Measurements from ENCODE around the gene PPP1R14C. TPM values are rescaled to one million over a fixed set of nuclear protein-coding genes. Genes with fewer than 3 reads are reported as not detected.
"Not testable (repeated sequence)": the region's sequence is repeated elsewhere in the genome, so short reads cannot be mapped to it uniquely, and the experiment has no call there.

PPP1R14C gene
- total RNA-seq, 2 experiments from 2014 or later: not detected

DNA sequence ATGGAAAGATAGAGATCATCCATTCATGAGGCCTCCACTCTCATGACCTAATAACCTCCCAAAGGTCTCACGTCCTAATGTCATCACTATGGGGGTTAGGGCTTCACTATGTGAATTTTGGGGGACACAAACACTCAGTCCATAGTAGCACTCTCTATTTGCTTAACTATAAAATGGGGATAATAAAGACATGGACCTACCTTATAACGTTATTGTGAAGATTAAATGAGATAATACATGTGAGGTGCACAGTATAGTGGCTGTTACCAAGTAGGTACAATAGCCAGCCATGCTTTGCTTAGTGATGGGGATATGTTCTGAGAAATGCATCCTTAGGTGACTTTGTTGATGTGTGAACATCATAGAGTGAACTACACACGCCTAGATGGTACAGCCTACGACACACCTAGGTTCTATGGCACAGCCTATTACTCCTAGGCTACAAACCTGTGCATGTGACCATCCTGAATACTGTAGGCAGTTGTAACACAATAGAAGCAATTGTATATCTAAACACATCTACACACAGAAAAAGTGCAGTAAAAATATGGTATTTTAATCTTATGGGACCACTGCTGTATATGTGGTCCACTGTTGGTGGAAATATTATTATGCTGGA lies 39.7 kb downstream of the PPP1R14C start:
- Mint-ChIP-seq H3K36me3 (no peaks in the 10 kb centered on the region), H3K4me1 (peaks cover 5% of the 10 kb centered on the region), H3K27ac (no peak overlapping the region), H3K4me3 (no peak overlapping the region), H3K9me3 (no peaks in the 10 kb centered on the region), H3K27me3 (peaks cover 15% of the 10 kb centered on the region)
- POLR2A ChIA-PET: no interaction called here
- ATAC-seq (ENCODE audit: low read depth): no peak
- DNase-seq: no peak

DNA sequence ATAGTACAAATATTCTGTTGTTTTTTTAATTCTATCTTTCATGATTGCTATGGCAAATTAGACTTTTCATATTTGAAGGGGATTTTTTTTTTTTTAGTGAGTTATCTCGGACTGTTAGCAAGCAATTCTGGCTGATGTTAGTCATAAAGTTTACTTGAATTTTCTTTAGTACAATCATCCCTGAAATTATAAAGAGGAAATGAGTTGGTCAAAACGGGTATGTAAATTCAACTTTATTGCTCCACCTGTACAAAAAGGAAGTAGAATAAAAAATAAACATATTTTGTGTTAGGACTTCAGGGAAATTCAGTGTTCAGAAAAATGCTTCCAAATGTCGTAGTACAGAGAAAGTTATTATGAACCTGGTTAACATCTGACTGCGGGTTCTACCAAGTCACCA lies 40.3 kb downstream of the PPP1R14C start:
- no peak for DNase-seq
- no peak for ATAC-seq (ENCODE audit: low read depth)
- Mint-ChIP-seq H3K27ac (no peak overlapping the region), H3K9me3 (no peaks in the 10 kb centered on the region), H3K4me3 (no peak overlapping the region), H3K27me3 (peaks cover 15% of the 10 kb centered on the region), H3K36me3 (no peaks in the 10 kb centered on the region), H3K4me1 (peaks cover 5% of the 10 kb centered on the region)
- POLR2A ChIA-PET: no interaction called here

DNA sequence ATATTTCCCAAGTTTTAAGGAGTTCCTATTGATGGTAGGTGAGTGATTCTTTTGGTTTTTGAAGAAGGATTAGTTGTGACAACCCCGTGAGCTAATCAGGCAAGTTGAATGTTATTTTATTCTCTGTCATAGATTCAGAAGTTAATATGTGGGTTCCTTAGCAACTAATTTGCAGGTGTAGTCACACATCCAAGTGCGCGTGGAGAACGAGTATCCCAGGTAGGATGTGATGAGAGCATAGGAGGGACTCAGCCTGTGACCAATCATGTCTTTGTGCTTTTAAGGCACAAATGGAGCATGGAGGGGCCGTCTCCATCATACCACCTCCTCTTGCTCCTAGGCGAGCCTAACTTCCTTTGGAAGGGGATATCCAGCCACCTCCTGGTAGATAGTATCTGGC lies 41.1 kb downstream of the PPP1R14C start:
- Mint-ChIP-seq H3K4me3 (no peak overlapping the region), H3K27me3 (peaks cover 15% of the 10 kb centered on the region), H3K9me3 (no peaks in the 10 kb centered on the region), H3K27ac (no peak overlapping the region), H3K36me3 (no peaks in the 10 kb centered on the region), H3K4me1 (peaks cover 5% of the 10 kb centered on the region)
- POLR2A ChIA-PET: no interaction called here
- DNase-seq: no peak
- ATAC-seq (ENCODE audit: low read depth): no peak

DNA sequence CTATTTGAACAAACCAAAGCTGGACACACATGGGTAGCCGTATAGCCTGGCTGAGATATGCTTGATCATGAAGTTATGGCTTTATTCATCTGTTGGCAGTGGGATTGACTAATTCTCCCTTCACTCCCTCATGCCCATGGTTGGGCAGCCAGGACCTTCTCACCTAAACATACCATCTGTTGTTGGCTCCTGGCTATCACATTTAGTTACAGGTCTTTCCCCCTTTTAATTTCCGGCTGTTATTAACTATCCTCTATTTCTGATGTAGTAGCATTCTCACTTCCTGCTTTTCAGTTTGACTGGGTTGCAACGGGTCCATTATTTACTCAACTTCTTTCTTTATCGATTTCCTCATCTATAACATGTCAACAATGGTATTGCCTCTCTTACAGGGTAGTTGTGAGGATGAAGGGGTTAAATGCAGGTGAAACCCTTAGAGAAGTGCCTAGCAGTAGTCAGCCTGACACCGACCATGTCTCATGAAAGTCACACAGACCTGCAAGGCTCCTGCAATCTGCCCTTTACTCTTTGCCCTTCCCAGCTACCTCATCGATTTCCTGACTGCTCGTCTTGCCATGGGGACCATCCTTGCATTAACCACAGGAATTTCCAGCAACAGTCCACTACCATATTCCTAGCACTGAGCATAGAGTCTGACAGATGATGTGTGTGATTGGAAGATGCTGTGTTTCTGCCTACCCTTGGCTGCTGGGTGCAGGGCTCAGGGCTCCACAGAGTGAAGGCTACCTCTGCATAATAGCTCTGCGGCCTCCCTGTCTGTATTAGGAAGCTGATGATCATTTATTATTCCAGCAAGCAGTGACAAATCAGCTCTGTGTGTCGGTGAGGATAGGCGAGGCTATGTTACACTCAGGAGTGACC lies 42.2 kb downstream of the PPP1R14C start:
- POLR2A ChIA-PET: no interaction called here
- ATAC-seq (ENCODE audit: low read depth) (no peak), DNase-seq (no peak)
- Mint-ChIP-seq H3K9me3 (no peaks in the 10 kb centered on the region), H3K36me3 (no peaks in the 10 kb centered on the region), H3K4me3 (no peak overlapping the region), H3K4me1 (peaks cover 5% of the 10 kb centered on the region), H3K27ac (no peak overlapping the region), H3K27me3 (peaks cover 19% of the 10 kb centered on the region)

DNA sequence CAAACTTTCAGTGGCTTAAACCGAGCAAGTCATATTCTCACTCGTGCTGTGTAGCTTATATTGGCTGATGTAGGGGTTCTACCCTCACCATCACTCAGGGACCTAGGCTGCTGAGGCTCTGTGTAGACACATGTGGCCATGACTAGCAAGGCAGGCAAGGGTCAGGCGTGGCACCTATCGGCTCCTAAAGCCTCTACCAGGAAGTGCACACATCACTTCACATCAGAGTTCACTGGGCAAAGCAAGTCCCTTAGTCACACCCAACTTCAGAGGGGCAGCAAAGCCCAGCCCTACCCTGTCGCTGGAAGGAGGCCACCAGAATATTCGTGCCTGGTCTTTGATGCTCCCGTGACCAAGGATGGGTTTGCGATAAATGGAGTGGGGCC lies 42.9 kb downstream of the PPP1R14C start:
- no peak for DNase-seq
- no peak for ATAC-seq (ENCODE audit: low read depth)
- POLR2A ChIA-PET: no interaction called here
- Mint-ChIP-seq H3K27me3 (peaks cover 21% of the 10 kb centered on the region), H3K4me1 (peaks cover under 1% of the 10 kb centered on the region), H3K36me3 (no peaks in the 10 kb centered on the region), H3K9me3 (no peaks in the 10 kb centered on the region), H3K27ac (no peak overlapping the region), H3K4me3 (no peak overlapping the region)

DNA sequence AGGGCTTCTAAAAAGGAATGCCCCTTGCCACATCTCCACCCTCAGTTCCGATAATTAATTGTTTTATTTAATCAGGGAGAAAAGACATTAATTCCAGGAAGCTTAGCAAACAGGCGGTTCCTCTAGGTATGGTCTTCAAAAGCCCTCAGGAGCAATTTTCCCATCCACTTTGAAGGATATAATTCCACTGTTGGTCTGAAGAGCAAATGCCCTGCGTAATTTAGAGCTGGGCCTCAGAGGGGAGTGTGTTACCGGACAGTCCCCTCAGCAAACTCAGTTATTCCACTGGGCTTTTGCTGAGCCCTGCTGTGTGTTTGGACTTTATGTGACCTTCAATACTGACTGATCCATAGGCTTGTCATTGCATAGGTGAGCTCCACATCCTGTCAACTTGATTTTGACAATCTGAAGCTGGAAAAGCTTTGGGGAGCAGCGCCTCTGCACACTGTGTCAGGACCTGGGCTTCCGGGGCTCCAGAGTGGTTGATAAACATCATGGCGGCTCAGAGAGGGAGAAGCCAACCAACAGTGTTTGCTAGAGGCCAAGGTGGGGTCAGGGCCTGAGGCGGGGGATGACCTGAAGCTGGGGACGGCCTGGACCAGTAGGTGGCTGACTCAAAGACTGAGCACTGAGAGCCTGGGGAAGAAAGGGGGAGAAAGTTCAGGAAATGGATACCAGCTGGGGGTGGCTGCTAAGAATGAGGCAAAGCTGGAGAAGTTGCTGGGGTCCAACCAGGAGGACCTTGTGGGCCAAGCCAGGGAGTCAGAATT lies 43.5 kb downstream of the PPP1R14C start:
- Mint-ChIP-seq H3K9me3 (no peaks in the 10 kb centered on the region), H3K27me3 (peaks cover 21% of the 10 kb centered on the region), H3K4me3 (no peak overlapping the region), H3K4me1 (no peaks in the 10 kb centered on the region), H3K36me3 (no peaks in the 10 kb centered on the region), H3K27ac (no peak overlapping the region)
- DNase-seq (no peak), ATAC-seq (ENCODE audit: low read depth) (no peak)
- POLR2A ChIA-PET: no interaction called here

DNA sequence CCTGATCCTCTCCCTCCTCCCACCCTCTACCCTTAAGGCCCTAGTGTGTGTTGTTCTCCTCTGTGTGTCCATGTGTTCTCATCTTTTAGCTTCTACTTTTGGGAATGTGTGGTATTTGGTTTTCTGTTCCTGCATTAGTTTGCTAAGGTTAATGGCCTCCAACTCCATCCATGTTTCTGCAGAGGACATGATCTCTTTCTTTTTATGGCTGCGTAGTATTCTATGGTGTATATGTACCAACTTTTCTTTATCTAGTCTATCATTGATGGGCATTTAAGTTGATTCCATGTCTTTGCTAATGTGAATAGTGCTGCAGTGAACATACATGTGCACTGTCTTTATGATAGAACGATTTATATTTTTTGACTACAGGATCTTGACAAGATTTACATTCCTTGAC lies 44.6 kb downstream of the PPP1R14C start:
- POLR2A ChIA-PET; H3K4me3 Mint-ChIP-seq; H3K9me3 Mint-ChIP-seq; H3K27ac Mint-ChIP-seq; ATAC-seq (ENCODE audit: low read depth); DNase-seq; H3K36me3 Mint-ChIP-seq; H3K4me1 Mint-ChIP-seq: not testable (repeated sequence)
- H3K27me3 Mint-ChIP-seq: peaks cover 14% of the 10 kb centered on the region

DNA sequence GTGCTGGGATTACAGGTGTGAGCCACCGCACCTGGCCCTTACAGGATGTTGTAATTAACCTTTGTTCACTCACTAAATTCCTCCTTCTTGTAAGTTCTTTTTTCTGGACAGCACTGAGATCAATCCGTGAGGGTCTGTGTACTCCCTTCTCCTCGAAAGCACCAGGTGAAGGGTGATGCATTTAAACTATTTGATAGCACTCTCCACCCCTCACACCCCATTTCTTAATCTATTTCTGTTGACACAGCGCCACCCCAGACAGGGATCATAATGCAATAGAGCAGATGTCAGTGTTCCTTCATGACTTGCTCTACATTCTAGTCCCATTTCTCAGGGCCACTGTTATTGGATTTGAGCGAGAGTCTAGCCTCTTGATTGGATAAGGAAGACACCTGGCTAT lies 46.3 kb downstream of the PPP1R14C start:
- no peaks in the 10 kb centered on the region for H3K36me3 Mint-ChIP-seq
- no peak overlapping the region for H3K27ac Mint-ChIP-seq
- H3K27me3 Mint-ChIP-seq: peaks cover 18% of the 10 kb centered on the region
- H3K9me3 Mint-ChIP-seq: no peaks in the 10 kb centered on the region
- H3K4me3 Mint-ChIP-seq: no peak overlapping the region
- H3K4me1 Mint-ChIP-seq: no peaks in the 10 kb centered on the region
- POLR2A ChIA-PET: no interaction called here
- no peak for ATAC-seq (ENCODE audit: low read depth)
- no peak for DNase-seq

DNA sequence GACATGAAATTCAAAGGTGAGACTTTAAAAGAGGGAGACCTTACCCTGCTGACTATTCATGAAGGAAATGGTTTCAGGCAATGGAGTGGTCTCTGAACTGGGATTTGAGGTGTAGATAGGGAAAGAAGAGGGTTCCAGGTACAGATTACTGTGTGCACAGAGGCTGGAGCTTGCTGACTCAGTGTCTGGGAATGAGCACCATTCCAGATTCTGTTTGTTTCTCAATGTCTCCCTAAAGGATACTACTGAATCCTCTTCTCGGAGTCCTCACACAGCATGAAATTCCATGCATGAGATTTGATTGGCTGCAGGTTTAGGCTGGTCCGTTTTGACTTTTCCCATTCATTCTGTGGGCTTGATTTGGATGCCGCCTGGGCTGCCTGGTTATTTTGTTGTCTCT lies 49.0 kb downstream of the PPP1R14C start:
- H3K27ac Mint-ChIP-seq: no peak overlapping the region
- H3K27me3 Mint-ChIP-seq: peaks cover 13% of the 10 kb centered on the region
- POLR2A ChIA-PET: no interaction called here
- no peak overlapping the region for H3K4me3 Mint-ChIP-seq
- H3K4me1 Mint-ChIP-seq: no peaks in the 10 kb centered on the region
- H3K36me3 Mint-ChIP-seq: no peaks in the 10 kb centered on the region
- no peaks in the 10 kb centered on the region for H3K9me3 Mint-ChIP-seq
- DNase-seq (no peak), ATAC-seq (ENCODE audit: low read depth) (no peak)

DNA sequence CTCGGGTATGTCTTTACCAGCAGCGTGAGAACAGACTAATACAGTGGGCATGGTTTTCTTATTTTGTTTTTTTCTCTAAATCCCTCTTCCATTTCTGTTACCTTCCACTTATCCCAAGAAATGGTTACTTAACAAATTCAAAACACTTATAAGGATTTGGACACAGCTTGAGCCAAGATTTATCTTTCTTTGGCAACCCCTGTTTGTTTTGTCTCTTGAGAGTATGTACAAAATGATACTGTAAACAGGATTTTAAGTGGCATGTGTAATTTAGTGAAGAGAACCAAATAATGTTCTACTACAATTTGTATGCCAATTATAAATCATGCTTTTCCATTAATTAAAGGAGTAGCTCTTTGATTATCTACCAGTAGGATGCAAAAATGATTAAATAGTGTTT lies 51.4 kb downstream of the PPP1R14C start:
- no peak overlapping the region for H3K27ac Mint-ChIP-seq
- H3K4me1 Mint-ChIP-seq: no peaks in the 10 kb centered on the region
- ATAC-seq (ENCODE audit: low read depth) (no peak), DNase-seq (no peak)
- no peak overlapping the region for H3K4me3 Mint-ChIP-seq
- peaks cover 13% of the 10 kb centered on the region for H3K27me3 Mint-ChIP-seq
- POLR2A ChIA-PET: no interaction called here
- no peaks in the 10 kb centered on the region for H3K36me3 Mint-ChIP-seq
- H3K9me3 Mint-ChIP-seq: no peaks in the 10 kb centered on the region

DNA sequence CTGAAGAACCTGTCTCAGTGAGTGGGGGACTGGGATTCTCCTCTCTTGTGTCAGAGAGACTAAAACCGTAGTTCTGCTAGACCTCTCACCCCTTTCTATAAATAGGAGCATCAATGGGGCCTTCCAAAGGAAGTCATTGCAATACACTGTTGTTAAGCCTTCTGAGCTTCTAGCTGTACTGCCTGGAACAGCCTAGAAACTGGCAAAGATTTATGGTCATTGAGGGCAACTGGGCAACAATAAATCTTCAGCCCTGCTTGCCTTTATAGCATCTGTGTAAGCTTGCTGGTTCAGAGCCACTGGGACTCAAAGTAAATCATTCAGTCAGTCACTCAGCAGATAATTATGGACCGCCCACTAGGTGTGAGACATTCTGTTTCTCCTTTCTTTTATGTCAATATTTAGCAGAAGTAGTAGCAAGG lies 53.2 kb downstream of the PPP1R14C start:
- Mint-ChIP-seq H3K27me3 (peaks cover 11% of the 10 kb centered on the region), H3K4me3 (no peak overlapping the region)

DNA sequence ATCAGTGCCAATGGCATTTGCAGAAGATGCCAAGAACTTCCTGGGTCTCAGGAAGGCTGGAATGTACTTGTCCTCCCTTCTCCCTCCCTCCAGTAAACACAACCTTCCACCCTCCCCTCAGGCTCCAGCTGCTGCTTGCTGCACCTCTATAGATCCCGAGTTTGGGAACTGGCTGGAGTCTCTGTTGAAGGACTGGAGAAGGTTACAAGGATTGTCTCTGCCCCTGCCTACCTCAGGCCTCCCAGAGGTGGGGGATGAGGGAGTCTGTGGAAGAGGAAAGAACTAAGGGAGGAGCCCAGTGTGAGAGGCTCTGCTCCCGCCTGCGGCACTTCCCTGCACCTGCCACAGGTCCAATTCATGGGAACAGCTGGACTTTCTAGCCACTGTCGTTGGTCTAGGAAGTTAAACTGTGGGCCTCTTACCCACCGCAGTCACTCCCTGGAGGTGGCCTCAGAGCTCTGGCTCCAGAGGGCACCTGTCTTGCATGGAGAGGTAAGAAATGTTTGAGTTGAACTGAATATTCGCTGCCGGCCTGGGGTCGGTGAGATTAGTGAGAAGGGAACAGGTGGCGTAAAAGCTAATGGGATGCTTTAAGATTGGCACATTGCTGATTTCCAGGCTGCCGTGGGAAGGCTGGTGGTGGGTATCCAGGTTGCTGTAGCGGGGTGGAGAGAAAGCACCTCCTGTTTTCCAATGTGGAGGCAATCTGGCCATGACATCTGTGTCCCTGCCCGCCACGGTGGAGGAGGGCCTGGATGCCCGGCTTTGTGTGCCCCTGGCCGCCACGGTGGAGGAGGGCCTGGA lies 54.3 kb downstream of the PPP1R14C start:
- no peak overlapping the region for H3K4me3 Mint-ChIP-seq
- H3K27me3 Mint-ChIP-seq: peaks cover 11% of the 10 kb centered on the region
- POLR2A ChIA-PET: no interaction called here
- no peak for DNase-seq
- no peaks in the 10 kb centered on the region for H3K9me3 Mint-ChIP-seq
- no peaks in the 10 kb centered on the region for H3K36me3 Mint-ChIP-seq
- ATAC-seq (ENCODE audit: low read depth): no peak
- no peak overlapping the region for H3K27ac Mint-ChIP-seq
- H3K4me1 Mint-ChIP-seq: no peaks in the 10 kb centered on the region

More for the DNA sequence above, 53.2 kb downstream of the PPP1R14C start:
- no peaks in the 10 kb centered on the region for H3K9me3 Mint-ChIP-seq
- POLR2A ChIA-PET: no interaction called here
- H3K36me3 Mint-ChIP-seq: no peaks in the 10 kb centered on the region
- no peaks in the 10 kb centered on the region for H3K4me1 Mint-ChIP-seq
- DNase-seq: no peak
- no peak for ATAC-seq (ENCODE audit: low read depth)
- no peak overlapping the region for H3K27ac Mint-ChIP-seq

DNA sequence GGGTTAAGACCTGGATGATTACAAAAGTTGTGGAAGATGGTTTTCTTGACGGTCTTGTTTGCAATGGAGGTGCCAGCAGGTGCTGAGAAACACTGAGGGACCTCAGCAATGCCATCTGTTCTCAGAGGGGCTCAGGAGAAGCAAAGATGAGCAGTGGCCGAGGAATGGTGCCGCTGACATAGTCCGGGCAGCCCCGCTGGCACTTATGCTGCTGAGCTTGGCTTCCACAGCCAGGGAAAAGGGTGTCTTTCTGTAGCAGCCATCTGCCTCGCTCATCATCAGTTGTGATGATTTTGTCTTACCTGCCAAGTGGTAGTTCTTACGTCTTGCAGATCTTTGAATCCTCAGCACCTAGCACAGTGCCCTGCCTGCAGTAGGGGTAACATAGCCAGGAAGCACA lies 55.7 kb downstream of the PPP1R14C start:
- peaks cover 4% of the 10 kb centered on the region for H3K27me3 Mint-ChIP-seq
- ATAC-seq (ENCODE audit: low read depth) (no peak), DNase-seq (no peak)
- H3K27ac Mint-ChIP-seq: no peak overlapping the region
- H3K4me3 Mint-ChIP-seq: no peak overlapping the region
- peaks cover 3% of the 10 kb centered on the region for H3K4me1 Mint-ChIP-seq
- POLR2A ChIA-PET: no interaction called here
- H3K36me3 Mint-ChIP-seq: no peaks in the 10 kb centered on the region
- H3K9me3 Mint-ChIP-seq: no peaks in the 10 kb centered on the region
